MCF 10A (cell line): ENCODE measurements around the gene GATC. TPM values are rescaled to one million over a fixed set of nuclear protein-coding genes. Genes with fewer than 3 reads are reported as not detected.
A peak's percentile ranks its signal among the peaks of the same experiment; 100 is the strongest.

ENCODE experiments used
- BruUV-seq: library from RNA; stranded (reverse); fragments of 400-500 nt; replicated peaks from 2 replicates; lab custom pipeline; 2021; lab: Mats Ljungman, UMichigan
- CTCF ChIA-PET: fragments of 300-600 bp; sonication (Branson Sonifier 250); formaldehyde crosslinking; extraction: SDS; loops from one replicate; lab custom pipeline; 2021; ENCODE audit warnings: antibody characterized with exemption, inconsistent platforms; lab: Yijun Ruan, JAX
- POLR2A ChIA-PET: fragments of 300-600, 350-650 bp; sonication (Branson Sonifier 250); formaldehyde crosslinking; extraction: SDS; loops from one replicate; lab custom pipeline; 2020; ENCODE audit warnings: antibody characterized with exemption, inconsistent platforms; lab: Yijun Ruan, JAX
- DNase-seq: peaks from one replicate; pipeline ENCODE4 v3.0.0-alpha.2; 2018; ENCODE audit not compliant: unreplicated experiment
- H3K27ac Mint-ChIP-seq: one replicate; pipeline ENCODE4 v1.8.0; 2022; ENCODE audit warnings: mild to moderate bottlenecking, low read depth, mixed read lengths; ENCODE audit not compliant: unreplicated experiment
- H3K27me3 Mint-ChIP-seq: one replicate; pipeline ENCODE4 v1.8.0; 2022; ENCODE audit warnings: mixed read lengths; ENCODE audit not compliant: insufficient read depth, unreplicated experiment
- H3K36me3 Mint-ChIP-seq: one replicate; pipeline ENCODE4 v1.8.0; 2022; ENCODE audit warnings: mild to moderate bottlenecking, moderate library complexity, mixed read lengths; ENCODE audit not compliant: insufficient read depth, unreplicated experiment
- H3K4me1 Mint-ChIP-seq: one replicate; pipeline ENCODE4 v1.8.0; 2022; ENCODE audit warnings: mixed read lengths; ENCODE audit not compliant: insufficient read depth, unreplicated experiment
- H3K4me3 Mint-ChIP-seq: one replicate; pipeline ENCODE4 v1.8.0; 2022; ENCODE audit warnings: mild to moderate bottlenecking, moderate library complexity, mixed read lengths; ENCODE audit not compliant: unreplicated experiment
- H3K9me3 Mint-ChIP-seq: one replicate; pipeline ENCODE4 v1.8.0; 2022; ENCODE audit warnings: mixed read lengths; ENCODE audit not compliant: unreplicated experiment
- CTCF ChIP-seq: fragments of 200-600 bp; IDR thresholded peaks from one replicate; pipeline ENCODE4 v1.8.0; 2022; ENCODE audit warnings: antibody characterized with exemption, mild to moderate bottlenecking; ENCODE audit not compliant: unreplicated experiment
- intact Hi-C: fragments of 100-400 bp; cut with micrococcal nuclease; formaldehyde crosslinking; loops from 2 replicates; pipeline ENCODE4 v1.14.1; 2022
- total RNA-seq: library from RNA; stranded (reverse); gene quantifications from 2 replicates; pipeline ENCODE4 v1.2.3, GENCODE V29; 2022

GATC gene
- total RNA-seq, 1 experiment from 2014 or later = 32.1 TPM

GRCh38 chr12:120495731-120496412 is 49.6 kb downstream of the GATC start, which contains the start of gene DYNLL1:
Gene DYNLL1, plus strand, starts transcription at chr12:120496113. Its CDS starts 309 bp downstream, at chr12:120496422.
- POLR2A ChIA-PET = interaction anchor here (0.6 to 4.5 kb wide), 24 partner anchors 11 to 204 kb away, joined by 3 to 56 read pairs (median 4); partner anchors contain the start of genes COQ5, COX6A1, GATC and POP5
- Mint-ChIP-seq H3K27ac (peak within 1 kb of the TSS; percentile 86), H3K9me3 (no peaks in the 10 kb centered on the region), H3K27me3 (no peaks in the 10 kb centered on the region), H3K4me3 (peak within 1 kb of the TSS; percentile 88), H3K36me3 (peaks cover 50% of the 10 kb centered on the region), H3K4me1 (peaks cover 16% of the 10 kb centered on the region)
- intact Hi-C loops = loop anchor here (1.0 to 2.0 kb wide), 2 partner anchors 27 to 39 kb away; partner anchors contain the start of genes RNF10 and SRSF9
- no TSS peak for BruUV-seq
- DNase-seq = peak; percentile 97
- CTCF ChIA-PET = interaction anchor here (0.6 to 1.9 kb wide), 8 partner anchors 14 to 1658 kb away, joined by 3 to 5 read pairs (median 4); partner anchors contain the start of gene SRSF9
- no peak for TF ChIP-seq CTCF

DNA sequence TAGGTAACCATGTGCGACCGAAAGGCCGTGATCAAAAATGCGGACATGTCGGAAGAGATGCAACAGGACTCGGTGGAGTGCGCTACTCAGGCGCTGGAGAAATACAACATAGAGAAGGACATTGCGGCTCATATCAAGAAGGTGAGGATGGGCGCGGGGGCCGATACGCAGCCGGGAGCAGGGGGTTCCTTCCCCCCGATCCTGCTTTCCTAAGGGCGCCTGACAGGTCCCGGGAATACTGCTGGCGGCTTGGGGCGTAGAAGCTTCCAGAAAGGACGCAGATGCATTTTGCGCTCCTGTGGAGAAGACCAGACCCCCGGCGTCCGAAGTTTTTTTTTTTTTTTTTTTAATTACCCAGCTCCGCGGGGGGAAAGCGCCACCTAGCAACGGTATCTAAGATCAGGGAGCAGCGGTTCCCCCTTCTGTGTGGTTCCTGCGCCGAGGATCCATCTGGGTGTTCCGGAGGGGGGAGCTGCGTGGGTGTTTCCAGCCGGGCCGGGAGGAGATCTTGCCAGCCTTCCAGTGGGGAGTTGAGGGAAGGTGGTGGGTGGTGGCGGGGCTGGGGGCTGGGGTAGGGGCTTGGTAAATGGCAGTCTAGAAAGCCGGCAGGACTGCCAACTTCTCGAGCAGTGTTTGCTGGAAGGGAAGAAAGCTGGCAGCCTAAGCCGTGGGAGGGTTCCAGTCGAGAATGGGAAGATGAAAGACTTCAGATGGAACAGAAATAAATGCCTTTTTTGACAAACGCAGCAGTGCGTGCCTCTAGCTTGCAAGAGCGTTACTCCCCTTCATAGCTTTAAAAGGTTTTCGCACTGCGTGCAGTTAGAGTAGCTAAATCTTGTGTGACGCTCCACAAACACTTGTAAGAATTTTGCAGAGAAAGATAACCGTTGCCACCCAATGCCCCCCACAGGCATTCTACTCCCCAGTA is 50.4 kb downstream of the GATC start:
- intact Hi-C loops = no loop called here
- ChIA-PET POLR2A (interaction anchor here (0.6 to 4.5 kb wide), 21 partner anchors 10 to 205 kb away, joined by 3 to 56 read pairs (median 5); partner anchors contain the start of genes COQ5, COX6A1, GATC and RNF10), CTCF (interaction anchor here (0.6 to 1.9 kb wide), 7 partner anchors 13 to 1658 kb away, joined by 3 to 5 read pairs (median 4); partner anchors contain the start of gene SRSF9)
- Mint-ChIP-seq H3K4me3 (peak overlapping the region; percentile 88), H3K4me1 (peaks cover 16% of the 10 kb centered on the region), H3K27ac (peak overlapping the region; percentile 78), H3K9me3 (no peaks in the 10 kb centered on the region), H3K36me3 (peaks cover 52% of the 10 kb centered on the region), H3K27me3 (no peaks in the 10 kb centered on the region)
- no peak for TF ChIP-seq CTCF
- peak; percentile 43 for DNase-seq
- BruUV-seq = TSS peak; percentile 59

DNA sequence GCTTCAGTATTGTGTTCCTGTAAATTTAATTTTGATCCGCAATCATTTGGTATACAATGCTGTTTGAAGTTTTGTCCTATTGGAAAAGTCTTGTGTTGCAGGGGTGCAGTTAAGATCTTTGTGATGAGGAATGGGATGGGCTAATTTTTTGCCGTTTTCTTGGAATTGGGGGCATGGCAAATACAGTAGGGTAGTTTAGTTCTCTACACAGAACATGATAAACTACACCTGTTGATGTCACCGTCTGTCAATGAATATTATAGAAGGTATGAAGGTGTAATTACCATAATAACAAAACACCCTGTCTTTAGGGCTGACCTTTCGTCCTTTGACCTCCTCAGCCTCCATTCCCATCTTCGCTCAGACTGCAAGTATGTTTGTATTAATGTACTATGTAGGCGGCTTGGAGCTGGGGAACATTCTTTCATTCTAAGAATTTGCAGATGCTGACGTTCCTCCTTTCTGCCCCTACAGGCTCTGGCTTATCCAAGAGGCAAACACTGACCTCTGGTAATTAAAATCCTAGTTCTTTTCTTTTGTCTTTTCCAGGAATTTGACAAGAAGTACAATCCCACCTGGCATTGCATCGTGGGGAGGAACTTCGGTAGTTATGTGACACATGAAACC is 51.4 kb downstream of the GATC start:
- no peak for DNase-seq
- BruUV-seq = no TSS peak
- TF ChIP-seq CTCF = no peak
- H3K27ac Mint-ChIP-seq = peak overlapping the region; percentile 19
- H3K4me1 Mint-ChIP-seq = peaks cover 16% of the 10 kb centered on the region
- H3K4me3 Mint-ChIP-seq = peak overlapping the region; percentile 88
- no peaks in the 10 kb centered on the region for H3K27me3 Mint-ChIP-seq
- peaks cover 53% of the 10 kb centered on the region for H3K36me3 Mint-ChIP-seq
- intact Hi-C loops = no loop called here
- POLR2A ChIA-PET = interaction anchor here (0.6 to 4.5 kb wide), 11 partner anchors 12 to 91 kb away, joined by 3 to 56 read pairs (median 14); partner anchors contain the start of genes COQ5, COX6A1, RNF10 and SRSF9
- H3K9me3 Mint-ChIP-seq = no peaks in the 10 kb centered on the region
- CTCF ChIA-PET = interaction anchor here (1.3 to 1.5 kb wide), 2 partner anchors 31 to 47 kb away, joined by 4 to 5 read pairs; no protein-coding TSS in a partner anchor
